ENCODE results near the gene ITPKB.

Gene ITPKB

DNA sequence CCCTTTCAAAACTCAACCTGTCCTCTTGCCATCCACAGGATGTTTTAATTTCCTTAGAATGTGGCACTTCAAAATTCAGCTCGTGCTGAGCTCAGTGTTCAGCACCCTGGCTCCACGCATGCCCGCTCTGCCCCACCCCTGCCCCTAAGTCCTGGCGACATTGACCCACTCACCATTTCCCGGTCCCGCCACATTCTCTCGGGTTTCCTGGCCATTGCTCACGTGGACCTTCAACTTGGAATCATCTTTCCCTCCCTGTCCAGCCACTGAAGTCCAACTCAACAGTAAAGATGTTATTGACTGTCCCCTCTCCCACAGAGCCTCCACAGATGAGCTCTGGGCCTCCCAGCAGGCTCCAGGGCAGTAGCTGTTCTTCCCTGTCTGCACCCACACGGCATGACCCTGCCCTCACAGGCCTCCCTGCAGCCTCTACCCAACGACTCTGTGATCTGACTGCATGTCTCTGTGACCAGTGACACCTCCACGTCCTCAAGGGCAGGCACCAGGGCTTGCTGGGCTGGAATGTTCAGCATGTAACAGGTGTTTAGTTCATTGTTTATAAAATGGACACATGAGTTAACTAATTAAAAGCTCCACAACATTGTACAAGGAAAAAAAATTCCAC lies 53.8 kb downstream of the ITPKB start:
- DNase-seq (ENCODE audit: low spot score) = no peak

DNA sequence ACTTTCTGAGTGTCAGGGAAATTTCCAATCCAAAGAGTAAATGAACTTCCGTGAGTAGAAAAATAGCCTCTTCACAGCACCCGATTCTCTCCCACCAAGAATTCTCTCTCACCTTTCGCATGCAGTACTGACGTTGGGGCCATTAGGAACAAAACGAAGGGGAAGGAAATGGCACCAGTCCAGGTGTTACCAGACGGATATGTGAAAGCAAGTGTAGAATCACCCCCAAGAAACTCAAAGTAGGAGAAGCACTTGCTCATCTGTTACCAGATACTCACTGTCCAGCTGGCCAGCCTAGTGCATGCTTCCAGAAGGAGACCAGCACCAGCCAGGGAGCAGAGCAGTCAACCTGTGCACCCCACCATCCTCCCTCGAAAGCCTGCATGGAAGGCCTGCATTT lies 55.1 kb downstream of the ITPKB start:
- DNase-seq (ENCODE audit: low spot score) = no peak

DNA sequence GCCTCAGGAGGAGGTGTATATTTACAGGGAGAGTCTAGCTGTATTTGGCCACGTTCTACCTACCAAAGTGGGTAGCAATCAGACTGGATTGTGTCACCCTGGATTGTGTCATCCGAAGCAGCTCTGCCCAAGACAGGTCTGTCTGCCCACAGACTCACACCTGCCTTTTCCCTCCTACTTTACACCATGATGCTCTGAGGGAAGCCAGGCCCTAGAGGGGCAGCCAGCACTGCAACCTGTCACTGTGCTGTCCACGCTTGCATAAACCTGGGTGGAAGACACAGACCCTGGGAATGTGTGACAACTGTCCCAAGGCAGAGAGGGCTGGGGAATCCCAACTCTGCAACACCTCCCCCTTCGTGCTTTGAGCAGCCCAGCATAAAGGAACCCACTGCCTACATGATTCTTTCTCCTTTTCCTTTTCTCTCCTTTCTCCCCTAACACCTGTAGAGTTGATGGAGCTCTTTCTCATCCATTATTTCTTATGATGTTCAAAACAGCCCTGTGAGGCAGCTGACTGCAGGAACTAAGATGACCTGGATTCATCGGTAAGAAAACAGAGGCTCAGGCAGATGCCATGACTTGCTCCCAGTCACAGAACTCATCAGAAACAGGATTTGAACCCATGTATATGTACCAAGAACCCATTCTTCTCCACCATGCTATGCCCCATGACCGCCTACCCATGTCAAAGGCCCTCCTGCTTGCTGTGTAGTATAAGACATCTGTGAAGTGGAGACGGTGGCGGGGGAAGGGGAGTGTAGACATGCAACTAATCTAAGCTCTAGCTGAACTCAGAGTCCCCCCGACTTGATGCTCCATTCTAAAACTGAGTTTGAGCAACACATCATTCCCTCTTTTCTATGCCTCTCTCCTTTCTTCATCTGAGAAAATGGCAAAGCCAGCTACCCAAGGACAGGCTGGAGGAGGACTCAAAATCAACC lies 55.9 kb downstream of the ITPKB start:
- DNase-seq (ENCODE audit: low spot score) = no peak

- DNase-seq (ENCODE audit: low spot score) = no peak
These were observed 57.2 kb downstream of the ITPKB start for GRCh38 chr1:226681652-226682493.

GRCh38 chr1:226680653-226681052 lies 58.4 kb downstream of the ITPKB start:
- DNase-seq (ENCODE audit: low spot score) = no peak

DNA sequence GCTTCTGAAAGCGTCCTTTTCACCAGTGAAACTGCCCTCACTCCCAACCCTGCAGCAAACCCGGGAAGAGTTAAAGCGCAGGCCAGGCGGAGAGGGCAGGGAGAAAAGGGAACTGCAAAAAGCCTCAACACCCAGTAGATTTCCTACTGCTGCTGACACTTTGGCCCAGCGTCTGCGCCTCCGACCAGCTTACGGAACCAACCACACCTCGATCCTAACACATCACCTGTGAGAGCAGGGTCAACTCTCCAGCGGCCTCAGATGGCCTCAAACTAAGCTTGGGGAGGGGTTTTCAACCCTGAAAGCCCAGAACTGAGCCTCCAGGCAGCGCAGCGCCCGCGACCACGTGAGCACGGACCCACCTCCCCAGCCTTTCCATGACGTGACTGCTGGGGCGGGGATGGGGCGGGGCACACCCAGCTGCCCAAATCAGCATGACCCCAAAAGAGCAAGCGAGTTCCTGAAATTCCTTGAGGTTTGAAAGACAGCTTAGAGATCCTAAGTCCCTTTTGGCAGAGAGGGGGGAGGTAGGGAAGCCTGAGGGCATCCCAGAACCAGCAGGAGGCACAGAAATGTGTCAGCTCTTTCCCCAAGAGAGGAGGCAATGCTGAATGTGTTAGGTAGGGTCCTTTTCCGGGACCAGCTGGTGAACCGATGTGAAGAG lies 59.1 kb downstream of the ITPKB start:
- DNase-seq (ENCODE audit: low spot score) = peak; percentile 91

- DNase-seq (ENCODE audit: low spot score) = no peak
These were observed 59.8 kb downstream of the ITPKB start for GRCh38 chr1:226679262-226679661.

GRCh38 chr1:226678701-226679100 lies 60.4 kb downstream of the ITPKB start:
- no peak for DNase-seq (ENCODE audit: low spot score)

DNA sequence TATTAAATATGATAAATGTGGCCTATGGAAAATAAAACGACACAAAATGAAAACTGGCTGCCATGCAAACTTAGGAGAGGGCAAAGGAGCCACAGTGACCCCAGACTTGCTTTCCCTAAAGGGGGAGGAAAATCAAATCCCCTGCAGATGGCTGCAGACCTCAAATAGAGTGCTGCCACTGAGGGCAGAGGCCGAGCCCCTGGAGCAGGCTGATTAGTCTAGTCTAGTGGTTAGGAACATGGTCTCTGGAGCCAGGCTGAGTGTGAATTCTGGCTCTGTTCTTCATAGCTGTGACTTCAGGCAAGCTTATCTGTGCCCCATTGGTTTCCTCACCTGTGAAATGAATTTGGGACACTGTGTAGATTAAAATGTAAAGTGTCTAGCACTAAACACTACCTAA lies 60.8 kb downstream of the ITPKB start:
- no peak for DNase-seq (ENCODE audit: low spot score)

- peak; percentile 85 for DNase-seq (ENCODE audit: low spot score)
These were observed 61.8 kb downstream of the ITPKB start for GRCh38 chr1:226677027-226678020.

GRCh38 chr1:226676381-226676780 lies 62.7 kb downstream of the ITPKB start:
- no peak for DNase-seq (ENCODE audit: low spot score)

- no peak for DNase-seq (ENCODE audit: low spot score)
These were observed 63.2 kb downstream of the ITPKB start for GRCh38 chr1:226675715-226676357.

DNA sequence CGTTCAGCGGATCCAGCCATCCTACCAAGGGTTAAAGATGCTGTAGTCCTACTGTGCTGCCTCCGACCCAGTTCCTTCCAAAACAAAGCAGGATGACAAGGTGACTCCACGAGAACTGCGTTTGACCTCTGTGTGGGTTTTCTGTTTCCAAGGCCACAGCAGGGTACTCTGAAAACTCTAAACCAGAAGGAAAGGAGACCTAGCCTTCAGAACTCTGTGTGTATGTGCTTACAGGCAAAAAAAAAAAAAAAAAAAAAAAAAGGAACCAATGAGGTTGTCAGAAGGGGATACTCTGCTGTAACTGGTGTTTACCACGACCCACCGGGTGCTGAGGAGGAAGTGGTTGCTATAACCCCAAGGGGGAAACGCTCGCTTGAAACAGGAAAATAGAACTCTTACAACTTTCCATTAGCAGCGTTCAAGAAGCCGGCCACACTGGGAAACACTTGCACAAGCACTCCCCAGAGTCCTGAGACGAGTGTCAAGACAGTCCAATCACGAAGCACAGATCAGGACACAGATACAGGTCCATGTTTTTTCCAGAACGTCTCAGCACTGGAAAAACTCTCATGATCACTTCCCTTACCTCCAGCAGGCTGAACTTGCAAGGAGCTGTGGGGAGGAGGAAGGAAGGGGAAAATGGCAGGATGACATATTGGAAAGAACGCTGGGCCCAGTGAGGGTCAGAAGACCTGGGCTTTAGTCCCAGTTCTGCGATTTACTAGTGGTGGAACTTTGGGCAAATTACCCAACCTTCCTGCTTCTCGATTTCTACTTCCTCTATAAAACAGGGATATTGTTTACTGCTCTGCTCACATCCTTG lies 64.0 kb downstream of the ITPKB start:
- DNase-seq (ENCODE audit: low spot score) = no peak

DNA sequence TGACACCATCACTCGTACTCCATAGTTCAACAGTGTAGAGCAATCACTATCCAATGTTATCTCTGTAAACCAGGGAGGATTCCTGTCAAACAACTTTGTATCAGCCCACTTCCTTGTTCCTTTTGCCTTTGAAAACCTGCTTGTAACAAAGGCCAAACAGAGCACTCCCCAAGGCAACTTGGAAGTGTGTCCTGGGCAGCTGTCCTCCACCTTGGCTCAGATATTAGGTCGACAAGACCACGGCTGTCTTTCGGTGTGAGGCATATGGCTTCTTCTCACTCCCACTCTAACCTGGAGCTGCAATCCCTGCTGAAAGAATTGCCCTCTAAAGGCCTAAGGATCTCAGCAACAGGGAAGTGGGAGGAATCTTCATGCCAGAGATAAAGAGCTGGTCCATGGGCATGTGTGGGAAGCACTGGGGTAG lies 66.7 kb downstream of the ITPKB start:
- DNase-seq (ENCODE audit: low spot score) = no peak

GRCh38 chr1:226671277-226671676 lies 67.8 kb downstream of the ITPKB start:
- DNase-seq (ENCODE audit: low spot score) = no peak

DNA sequence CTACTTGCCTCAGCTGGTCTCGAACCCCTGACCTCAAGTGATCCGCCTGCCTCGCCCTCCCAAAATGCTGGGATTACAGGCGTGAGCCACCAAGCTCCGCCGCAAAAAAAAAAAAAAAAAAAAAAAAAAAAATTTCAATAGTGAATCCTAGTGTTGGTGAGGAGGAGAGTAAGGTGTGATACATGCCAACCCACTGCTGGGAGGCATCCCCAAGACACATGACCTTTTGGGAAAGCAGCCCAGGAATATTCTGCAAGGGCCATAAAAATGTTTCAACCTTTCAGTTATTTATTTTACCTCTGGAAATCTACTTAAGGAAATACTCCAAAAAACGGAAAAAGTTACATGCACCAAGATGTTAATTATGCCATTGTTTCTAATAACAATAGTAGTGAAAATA lies 69.0 kb downstream of the ITPKB start:
- DNase-seq (ENCODE audit: low spot score) = no peak

- DNase-seq (ENCODE audit: low spot score) = no peak
These were observed 70.9 kb downstream of the ITPKB start for GRCh38 chr1:226668173-226668560.

- no peak for DNase-seq (ENCODE audit: low spot score)
These were observed 72.4 kb downstream of the ITPKB start for GRCh38 chr1:226666692-226667091.

GRCh38 chr1:226666164-226666506 lies 72.9 kb downstream of the ITPKB start:
- no peak for DNase-seq (ENCODE audit: low spot score)
